Fibroblast of upper back skin (primary cell): ENCODE measurements around the gene LAMC3.
"Not testable (repeated sequence)": the region's sequence is repeated elsewhere in the genome, so short reads cannot be mapped to it uniquely, and the experiment has no call there.

Experiments
- DNase-seq: peaks from one replicate; pipeline ENCODE4 v3.0.0-alpha.2; 2013

Gene LAMC3

DNA sequence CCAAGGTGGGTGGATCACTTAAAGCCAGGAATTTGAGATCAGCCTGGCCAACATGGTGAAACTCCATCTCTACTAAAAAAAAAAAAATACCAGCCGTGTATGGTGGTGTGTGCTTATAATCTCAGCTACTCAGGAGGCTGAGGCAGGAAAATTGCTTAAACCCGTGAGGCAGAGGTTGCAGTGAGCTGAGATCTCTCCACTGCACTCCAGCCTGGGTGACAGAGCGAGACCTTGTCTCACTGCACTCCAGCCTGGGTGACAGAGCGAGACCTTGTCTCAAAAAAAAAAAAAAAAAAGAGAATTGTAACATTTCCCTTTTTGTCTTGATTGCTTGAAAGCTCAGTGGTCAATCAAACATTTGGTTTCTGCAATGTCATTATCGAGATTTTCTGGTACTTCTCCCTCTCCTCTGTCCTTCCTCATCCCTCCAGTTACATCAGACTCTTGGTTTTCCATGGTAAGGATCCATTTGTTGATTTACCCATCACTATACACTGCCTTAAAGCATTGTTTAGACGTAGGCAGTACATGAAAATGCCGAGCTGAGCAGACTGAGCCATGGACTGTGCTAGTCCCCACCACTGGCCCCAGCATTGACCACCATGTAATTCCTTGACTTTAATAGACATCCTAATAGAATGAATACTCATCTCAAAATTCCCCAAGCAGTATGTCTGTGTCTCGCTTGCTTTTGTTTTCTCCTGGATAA is 75.8 kb downstream of the LAMC3 start:
- no peak for DNase-seq

DNA sequence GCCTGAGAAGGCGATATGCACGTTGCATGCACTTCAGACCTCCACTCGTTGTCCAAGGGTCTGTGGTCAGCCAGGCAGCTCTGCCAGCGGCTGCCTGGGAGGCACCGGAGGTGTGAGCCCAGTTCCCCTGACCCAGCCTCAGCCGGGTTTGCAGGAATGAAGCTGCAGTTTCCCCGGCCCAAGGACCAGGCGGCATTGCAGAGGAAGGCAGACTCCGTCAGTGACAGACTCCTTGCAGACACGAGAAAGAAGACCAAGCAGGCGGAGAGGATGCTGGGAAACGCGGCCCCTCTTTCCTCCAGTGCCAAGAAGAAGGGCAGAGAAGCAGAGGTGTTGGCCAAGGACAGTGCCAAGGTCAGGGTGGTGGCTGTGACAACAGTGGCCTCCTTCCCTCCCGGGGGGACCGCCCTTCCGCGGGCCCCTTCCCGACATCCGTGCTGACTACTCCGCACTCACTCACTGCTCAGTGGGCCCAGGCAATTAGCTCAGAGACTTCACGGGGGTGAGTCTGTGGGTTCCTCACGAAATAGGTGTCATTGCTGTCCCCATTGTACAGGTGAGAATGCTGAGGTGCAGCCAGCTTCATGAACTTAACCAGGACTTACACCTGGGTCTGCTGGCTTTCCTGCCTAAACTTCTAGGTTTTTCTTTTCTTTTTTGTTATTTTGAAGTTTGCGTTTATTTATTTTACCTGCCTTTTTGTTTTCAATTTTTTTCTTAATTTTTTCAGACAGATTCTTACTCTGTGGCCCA is 76.6 kb downstream of the LAMC3 start:
- no peak for DNase-seq

DNA sequence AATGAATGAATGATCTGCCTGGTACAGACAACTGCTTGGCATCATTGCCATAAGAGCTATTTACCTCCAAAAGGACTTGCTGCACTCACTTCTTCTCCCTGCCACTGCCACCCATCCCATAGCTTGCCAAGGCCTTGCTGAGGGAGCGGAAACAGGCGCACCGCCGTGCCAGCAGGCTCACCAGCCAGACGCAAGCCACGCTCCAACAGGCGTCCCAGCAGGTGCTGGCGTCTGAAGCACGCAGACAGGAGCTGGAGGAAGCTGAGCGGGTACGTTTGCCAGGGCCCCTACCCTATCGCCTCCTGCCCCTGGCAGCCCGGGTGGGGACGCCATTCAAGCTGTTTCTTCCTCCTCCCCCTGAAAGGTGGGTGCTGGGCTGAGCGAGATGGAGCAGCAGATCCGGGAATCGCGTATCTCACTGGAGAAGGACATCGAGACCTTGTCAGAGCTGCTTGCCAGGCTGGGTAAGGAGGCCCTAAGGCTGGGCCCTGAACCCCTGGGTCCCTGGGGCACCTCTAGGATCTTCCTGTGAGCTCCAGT is 78.5 kb downstream of the LAMC3 start:
- DNase-seq = no peak

DNA sequence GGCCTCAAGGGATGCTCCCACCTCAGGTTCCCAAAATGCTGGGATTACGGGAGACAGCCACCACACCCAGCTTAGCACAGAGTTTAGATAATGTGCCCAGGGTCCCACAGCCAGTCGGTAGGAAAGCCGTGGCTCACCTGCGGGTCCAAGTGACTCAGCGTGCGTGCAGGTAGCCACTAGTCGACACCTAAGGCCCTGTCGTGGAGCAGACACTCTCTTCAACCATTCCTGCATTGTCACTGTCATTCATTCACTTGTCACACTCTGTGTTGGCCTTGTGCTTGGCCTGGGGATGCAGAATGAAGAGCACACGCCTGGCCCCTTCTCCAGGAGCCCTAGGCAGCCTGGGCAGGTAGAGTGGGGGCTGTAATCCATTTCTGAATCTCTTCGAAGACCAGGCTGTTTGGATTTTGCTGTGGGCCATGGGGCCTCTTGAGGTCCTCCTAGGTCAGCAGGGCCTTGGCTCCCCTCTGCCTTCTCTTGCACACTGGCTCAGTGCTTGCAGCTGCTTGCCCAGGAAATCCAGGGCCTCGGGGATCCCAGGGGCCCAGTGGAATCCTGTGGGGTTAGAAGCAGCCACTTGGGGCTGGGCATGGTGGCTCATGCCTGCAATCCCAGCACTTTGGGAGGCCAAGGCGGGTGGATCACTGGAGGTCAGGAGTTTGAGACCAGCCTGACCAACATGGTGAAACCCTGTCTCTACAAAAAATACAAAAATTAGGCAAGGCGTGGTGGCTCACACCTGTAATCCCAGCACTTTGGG is 81.2 kb downstream of the LAMC3 start:
- DNase-seq = no peak

DNA sequence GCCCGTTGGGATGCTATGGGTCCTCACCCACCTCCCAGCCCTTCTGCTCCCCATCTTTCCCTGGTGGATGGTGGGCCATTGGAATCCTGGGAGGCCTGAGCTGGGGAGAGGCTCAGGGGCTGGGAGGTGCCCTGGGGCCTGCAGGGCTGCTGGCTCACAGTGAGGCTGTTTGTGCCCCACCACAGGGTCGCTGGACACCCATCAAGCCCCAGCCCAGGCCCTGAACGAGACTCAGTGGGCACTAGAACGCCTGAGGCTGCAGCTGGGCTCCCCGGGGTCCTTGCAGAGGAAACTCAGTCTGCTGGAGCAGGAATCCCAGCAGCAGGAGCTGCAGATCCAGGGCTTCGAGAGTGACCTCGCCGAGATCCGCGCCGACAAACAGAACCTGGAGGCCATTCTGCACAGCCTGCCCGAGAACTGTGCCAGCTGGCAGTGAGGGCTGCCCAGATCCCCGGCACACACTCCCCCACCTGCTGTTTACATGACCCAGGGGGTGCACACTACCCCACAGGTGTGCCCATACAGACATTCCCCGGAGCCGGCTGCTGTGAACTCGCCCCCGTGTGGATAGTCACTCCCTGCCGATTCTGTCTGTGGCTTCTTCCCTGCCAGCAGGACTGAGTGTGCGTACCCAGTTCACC is 82.5 kb downstream of the LAMC3 start:
- DNase-seq = no peak

DNA sequence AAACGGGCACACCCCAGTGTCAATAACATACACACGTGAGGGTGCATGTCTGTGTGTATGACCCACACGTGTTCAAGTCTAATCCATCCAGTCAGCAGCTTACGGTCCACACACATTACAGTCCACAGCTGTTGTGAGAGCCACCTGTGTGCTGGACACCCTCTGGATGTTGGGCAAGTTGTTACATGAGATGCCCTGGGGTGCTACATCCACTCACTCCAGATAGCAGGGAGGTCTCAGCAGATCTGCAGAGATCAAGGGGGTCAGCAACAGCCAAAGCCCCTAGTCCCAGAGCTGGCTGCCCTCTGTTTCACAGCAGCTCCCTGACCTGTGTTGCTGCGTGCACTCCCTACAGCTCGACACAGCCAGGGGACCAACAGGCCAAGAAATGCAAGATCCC is 83.1 kb downstream of the LAMC3 start:
- no peak for DNase-seq

DNA sequence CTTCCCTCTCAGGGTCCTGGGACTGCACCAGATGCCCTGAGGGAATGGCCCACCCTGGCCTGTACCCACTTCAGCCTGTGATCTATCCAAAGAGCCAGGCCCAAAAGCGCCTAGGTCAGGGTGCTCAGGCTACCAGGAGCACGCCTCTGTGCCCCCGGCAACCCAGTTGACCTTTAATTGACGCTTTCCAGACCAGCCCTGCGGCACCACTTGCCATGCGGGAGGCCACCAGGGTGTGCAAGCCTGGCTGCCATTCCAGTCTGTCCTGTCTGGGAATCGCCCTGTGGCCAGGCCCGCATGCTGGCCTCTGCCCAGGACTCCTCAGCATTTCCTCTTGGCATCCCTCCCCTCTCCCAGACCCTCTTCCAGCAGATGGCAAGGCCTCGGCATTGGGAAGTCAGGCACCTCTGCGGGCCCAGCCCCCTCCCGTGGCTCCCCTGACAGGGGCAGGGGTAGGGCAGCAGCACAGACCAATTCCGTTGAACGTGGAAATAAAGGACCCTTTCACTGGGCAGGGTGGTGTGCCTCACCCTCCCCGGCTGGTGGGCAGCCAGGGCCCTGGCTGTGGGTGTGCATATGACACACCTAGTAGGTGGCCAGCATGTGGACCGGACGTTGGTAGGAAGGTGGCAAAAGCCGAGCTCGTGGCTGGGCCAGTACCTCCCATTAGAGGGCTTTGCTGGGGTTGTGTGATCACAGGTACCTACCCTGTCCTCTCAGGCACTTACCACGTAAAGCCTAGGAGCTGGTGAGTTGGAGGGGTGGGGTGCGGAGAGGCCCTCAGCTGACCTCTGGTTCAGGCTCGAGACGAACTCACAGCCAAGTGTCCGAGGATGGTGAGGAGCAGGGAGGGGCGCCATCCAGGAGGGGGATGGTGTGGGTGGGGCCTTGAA is 83.8 kb downstream of the LAMC3 start:
- no peak for DNase-seq

DNA sequence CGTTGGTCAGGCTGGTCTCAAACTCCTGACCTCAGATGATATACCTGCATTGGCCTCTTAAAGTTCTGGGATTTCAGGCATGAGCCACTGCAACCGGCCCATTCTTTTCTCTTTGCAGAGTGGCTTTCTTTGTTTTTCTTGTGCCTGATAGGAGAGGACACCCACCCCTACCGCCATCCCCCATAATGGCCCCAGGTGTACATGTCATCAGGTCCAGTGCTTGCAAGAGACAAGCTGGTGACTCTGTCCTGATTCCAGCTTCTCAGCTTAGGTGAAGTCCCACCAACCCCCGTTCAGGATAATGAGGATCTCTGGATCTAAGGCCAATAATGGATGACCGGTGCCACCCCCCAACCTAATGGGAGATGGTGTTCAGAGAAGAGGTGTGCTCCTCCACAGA is 85.0 kb downstream of the LAMC3 start:
- no peak for DNase-seq

DNA sequence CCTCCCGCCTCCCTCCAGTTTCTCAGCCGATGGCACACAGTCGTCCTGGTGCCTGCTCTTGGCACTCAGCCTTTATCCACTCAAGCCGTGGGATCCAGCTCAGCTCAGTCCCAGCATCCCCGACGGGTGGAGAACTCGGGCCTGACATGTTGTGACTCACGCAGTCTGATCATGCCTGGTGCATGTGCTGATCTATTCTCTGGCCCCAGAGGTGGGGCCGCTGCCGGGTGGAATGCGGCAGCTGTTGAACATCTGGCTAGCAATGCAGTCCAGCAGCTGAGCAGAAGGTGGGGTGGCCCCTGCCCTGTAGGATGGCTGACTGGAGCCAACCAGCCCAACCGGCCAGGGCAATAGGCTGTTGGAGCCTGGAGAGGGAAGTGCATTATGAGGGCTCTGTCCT is 85.6 kb downstream of the LAMC3 start:
- peak; percentile 61 for DNase-seq

DNA sequence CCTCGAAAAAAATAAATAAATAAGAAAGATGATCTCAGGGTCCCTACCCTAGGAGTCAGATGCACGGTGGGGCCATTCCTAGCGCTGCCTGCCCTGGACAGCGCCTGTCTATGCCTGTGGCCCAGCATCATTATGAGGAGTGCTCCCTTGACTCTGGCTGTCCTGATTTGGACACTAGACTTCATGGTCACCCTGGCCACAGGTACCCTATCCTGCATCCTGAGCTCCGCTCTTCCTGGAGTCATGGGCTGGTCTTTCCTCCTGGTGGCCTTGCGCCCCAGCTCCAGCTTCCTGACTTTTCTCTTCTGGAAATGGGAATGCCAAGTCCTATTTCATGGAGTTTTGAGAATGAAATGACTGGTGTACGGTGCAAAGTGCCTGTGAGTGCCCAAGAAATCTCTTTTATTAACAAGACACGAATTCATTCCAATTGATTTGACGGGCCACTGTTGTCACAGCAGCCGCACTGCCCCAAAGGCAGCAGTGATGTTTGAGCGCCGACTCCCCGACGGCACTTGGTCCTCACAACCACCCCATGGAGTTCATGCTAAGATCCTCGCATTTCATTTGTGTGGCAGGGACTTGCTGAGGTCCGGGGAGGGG is 86.8 kb downstream of the LAMC3 start:
- no peak for DNase-seq

DNA sequence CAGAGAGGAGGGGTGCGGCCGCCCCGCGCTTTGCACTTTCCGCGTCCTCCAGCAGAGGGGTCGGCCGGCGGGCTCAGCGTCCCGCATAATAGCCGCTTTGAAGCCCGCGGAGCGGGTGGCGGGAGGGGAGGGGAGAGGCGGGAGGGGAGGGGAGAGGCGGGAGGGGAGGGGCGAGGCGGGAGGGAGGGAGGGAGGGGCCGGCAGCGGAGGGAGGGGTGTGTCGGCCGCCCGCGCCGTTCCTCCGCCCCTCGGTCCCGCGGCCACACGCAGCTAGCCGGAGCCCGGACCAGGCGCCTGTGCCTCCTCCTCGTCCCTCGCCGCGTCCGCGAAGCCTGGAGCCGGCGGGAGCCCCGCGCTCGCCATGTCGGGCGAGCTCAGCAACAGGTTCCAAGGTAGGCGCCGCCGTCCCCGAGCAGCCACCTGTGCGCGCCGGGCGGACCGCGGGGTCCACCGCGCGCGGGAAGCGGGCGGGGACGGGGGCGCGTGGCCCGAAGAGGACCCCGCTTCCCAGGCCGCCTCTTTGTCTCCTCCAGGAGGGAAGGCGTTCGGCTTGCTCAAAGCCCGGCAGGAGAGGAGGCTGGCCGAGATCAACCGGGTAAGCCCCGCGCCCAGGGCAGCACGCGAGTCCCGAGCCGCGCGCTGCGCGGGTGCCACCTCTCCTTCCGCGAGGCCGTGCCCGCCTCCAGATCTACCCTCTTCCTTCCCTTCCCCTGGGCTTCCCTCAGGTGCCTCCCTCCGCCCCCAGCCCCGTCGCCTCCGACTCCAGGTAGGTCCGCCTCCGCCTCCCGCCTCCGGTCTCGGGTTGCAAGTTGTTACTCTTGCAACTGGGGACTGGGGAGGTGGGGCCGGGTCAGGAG is 87.5 kb downstream of the LAMC3 start, which contains the start of gene AIF1L:
AIF1L (plus strand) TSS at position 263 of the 857 bp plus-strand sequence; CDS start at position 362, 99 bp downstream.
- no peak for DNase-seq

DNA sequence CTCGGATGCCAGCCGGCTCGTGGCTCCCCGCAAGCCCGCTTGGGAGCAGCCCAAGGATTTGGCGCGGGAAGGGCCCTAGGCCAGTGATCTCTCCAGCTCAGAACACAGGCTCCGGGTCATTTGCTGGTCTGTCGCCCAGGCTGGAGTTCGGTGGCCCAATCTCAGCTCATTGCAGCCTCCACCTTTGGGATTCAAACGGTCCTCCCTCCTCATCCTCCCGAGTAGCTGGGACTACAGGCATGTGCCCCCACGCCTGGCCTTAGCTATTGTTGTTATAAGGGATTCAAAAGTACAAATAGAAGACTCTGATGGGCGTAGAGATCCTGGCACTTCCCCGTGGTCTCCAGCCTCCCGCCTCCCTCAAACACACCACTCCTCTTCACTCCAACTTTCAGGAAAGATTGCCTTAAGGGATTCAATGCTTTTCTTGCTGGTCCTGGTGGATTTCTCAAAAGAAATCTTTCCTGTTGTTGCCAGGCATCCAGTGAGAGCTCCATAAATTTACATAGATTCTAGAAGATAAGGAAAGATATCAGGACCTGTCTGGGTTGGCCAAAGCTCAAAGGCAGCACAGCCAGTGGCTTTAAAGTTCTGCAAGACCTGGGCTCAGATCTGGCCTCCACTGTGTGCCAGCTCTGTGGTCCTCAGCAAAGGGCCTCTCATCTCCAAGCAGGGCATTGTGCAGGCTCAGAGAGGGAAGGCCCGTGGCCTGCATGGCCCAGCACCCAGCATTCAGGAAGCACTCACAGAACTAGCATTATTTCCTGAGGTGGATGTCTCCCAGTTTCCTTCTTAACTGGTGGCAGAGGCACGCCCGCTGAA is 88.4 kb downstream of the LAMC3 start:
- DNase-seq = no peak

DNA sequence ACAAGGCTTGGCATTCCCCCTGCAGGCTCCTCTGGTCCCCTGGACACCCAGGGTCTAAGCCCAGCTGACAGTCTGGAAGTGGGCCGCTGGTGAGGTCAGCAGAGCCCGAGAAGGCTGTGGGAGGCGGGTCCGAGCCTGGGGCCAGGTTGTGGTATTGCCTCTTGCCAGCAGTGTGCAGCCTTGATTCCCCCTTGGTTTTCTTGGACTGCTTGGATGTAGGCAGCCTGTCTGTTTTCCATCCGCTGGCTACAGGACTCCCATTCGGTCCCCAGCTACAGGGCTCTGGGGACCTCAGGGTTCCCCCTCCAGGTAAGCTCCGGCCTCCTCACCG is 88.9 kb downstream of the LAMC3 start:
- DNase-seq = no peak

DNA sequence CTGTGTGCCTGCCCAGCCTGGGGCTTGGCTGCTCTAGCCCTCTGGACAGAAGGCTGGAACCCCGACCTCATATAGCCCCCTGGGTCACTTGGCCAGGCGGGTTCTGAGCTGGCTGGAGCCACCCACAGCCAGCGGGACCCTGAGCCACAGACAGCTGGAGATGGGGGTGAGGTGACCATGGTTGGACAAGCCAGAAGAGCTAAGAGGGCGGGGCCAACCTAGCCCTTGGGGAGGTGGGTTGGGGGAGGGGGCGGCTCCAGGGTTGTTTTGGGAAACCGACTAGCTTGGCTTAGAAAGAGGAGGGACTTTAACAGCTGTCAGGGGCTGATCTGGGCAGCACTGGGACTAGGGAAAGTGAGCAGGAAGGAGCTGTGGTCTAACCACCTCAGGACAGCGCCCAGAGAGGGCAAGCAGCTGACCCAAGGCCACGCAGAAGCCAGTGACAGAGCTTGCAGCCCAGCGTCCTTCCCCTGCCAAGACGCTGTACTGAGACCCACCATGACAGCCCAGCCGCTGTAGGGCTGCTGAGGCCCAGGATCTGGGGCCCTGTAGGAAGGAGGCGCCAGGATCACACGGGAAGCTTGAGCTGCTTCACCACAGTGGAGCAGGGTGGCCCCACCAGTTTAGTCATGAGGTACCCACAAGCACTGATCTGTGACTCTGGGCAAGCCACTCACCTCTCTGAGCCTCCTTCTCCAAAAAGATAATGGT is 89.6 kb downstream of the LAMC3 start:
- DNase-seq = no peak

DNA sequence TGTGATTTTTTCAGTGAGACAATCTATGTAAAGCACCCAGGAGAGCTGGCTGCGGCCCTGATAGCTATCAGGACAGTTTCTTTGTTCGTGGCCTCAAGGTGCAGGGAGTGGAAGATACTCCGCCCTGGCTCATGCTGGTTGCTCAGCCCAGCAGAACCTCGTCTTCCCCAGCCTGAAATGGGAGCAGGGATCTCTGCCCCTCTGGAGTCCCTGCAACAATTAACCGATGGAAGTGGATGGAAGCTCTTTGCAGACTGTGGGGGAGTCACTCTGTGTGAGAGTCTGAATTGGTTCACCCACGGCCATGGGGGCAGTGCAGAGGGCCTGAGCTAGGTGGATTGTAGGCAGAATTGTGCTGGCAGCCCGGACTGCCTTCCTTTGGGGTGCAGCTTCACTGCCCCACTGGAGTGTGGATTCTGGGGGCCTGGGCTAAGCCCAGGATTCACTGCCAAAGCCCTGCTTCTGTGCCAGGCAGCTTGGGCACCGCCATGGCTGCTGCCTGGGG is 90.2 kb downstream of the LAMC3 start:
- DNase-seq = no peak

DNA sequence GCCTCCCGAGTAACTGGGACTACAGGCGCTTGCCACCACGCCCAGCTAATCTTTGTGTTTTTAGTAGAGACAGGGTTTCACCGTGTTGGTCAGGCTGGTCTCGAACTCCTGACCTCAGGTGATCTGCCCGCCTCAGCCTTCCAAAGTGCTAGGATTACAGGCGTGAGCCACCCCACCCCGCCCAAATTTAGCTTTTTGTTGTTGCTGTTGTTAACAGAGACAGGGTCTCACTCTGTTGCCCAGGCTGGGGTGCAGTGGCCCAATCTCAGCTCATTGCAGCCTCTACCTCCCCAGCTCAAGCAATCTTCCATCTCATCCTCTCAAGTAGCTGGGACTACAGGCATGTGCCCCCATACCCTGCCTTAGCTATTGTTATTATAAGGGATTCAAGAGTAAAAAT is 90.9 kb downstream of the LAMC3 start:
- not testable (repeated sequence) for DNase-seq

DNA sequence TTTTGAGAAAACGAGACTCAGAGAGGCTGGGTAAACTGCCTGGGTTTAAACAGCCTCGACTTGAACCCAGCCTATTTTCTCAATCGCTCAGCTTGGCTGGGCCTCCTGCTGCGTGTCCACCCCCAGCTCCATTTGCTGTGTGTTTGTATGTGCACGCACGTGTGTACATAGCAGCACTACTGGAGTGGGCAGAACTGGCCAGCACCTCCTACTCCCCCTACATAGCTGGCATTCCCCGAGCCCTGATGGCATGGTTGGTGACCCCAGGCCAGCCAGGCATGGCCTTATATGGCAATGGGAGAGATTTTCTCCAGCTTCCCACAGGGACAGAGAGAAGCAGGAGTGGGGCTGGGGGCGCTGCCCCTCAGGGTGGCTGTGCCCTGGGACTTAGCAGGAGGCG is 91.5 kb downstream of the LAMC3 start:
- DNase-seq = no peak

DNA sequence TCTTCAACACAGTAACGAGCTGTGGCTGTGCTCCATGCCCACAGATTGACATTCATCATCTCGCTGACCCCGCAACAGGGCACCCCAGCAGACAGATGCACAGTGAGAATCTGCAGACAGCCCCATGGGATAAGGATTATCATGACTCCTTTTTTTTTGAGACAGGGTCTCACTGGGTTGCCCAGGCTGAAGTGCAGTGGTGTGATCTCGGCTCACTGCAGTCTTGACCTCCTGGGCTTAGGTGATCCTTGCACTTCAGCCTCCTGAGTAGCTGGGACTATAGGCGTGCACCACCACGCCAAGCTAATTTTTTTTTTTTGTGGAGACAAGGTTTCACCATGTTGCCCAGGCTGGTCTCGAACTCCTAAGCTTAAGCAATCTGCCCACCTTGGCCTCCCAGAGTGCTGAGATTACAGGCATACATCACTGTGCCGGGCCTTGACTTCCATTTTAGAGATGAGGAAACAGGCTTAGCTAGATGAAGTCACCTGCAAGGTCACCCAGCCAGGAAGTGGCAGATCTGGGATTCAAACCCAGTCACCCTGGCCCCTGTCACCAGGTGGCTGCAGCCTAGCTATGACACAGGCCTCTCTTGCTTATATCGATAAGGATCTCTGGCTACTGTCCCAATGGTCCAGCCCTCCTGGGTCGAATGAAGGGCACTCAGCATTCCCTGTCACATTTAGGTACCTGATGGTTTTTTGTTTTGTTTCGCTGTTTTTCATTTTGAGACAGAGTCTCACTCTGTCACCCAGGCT is 92.4 kb downstream of the LAMC3 start:
- no peak for DNase-seq
